Activated CD8-positive, alpha-beta memory T cell treated with anti-CD3 and anti-CD28 coated beads, Interleukin-2, amount 50 U/mL, for 4 hours (primary cell): Measurements from ENCODE around the gene ZNF740.
"Not testable (repeated sequence)": the region's sequence is repeated elsewhere in the genome, so short reads cannot be mapped to it uniquely, and the experiment has no call there.

Experiments used
- DNase-seq: peaks from one replicate; pipeline ENCODE4 v3.0.0-alpha.2; 2020

Gene ZNF740

DNA sequence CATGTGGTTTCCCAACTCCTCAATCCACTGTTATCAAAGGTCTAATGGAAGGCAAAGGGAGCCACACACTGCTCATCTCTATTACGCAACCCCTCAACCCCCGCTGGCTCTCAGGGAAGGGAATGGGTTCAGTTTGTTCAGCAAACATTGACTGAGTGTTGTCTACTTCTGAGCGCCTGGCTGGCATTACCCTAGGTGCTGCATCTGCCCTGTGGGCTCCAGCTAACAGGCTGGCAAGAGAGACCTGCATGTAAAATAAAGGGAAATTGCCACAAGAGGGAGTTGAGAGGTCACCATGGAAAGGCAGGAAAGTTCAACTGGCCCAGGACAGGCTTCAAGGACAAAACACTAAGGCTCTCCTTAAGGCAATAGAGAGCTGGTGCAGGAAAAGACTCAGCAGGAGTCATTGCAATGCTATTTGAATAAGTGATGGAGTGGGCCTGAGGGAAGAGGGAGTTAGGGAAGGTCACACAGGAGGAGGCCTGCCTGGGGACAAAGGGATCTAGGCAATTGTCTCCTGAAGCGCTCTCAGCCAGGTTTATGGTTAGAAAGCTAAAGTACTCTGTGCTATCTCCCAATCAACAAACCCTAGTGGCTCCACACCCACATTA lies 5.5 kb upstream of the ZNF740 start:
- DNase-seq = no peak

DNA sequence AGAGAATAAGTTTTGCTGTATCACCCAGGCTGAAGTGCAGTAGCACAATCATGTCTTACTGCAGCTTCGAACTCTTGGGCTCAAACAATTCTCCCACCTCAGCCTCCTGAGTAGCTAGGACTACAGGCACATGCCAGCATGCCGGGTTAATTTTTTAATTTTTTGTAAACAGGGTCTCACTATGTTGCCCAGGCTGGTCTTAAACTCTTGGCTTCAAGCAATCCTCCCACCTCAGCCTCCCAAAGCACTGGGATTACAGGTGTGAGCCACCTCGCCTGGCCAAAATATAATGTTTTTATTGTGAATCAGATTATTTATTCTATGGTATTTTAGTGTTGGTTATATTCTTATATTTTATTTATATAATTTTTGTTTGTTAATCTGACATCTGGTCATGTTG lies 3.8 kb upstream of the ZNF740 start:
- DNase-seq = no peak

DNA sequence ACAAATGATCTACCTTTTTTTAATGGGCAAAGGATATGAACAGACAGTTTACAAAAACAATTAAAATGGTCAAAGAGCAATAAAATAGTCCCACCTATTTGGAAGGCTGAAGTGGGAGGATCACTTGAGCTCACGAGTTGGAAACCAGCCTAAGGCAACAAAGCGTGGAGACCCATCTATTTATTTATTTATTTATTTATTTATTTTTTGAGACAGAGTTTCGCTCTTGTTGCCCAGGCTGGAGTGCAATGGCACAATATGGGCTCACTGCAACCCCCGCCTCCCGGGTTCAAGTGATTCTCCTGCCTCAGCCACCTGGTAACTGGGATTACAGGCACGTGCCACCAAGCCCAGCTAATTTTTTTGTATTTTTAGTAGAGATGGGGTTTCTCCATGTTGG lies 3.1 kb upstream of the ZNF740 start:
- DNase-seq = not testable (repeated sequence)

DNA sequence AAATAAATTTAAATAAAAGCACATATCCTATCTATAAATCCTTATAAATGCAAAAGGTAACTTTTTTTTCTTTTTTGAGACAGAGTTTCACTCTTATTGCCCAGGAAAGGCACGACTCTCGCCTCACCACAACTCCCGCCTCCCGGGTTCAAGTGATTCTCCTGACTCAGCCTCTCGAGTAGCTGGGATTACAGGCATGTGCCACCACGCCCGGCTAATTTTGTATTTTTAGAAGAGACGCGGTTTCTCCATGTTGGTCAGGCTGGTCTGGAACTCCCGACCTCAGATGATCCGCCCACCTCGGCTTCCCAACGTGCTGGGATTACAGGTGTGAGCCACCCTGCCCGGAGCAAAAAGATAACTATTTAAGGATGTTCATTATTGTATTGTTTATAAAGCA lies 1.7 kb upstream of the ZNF740 start:
- not testable (repeated sequence) for DNase-seq

DNA sequence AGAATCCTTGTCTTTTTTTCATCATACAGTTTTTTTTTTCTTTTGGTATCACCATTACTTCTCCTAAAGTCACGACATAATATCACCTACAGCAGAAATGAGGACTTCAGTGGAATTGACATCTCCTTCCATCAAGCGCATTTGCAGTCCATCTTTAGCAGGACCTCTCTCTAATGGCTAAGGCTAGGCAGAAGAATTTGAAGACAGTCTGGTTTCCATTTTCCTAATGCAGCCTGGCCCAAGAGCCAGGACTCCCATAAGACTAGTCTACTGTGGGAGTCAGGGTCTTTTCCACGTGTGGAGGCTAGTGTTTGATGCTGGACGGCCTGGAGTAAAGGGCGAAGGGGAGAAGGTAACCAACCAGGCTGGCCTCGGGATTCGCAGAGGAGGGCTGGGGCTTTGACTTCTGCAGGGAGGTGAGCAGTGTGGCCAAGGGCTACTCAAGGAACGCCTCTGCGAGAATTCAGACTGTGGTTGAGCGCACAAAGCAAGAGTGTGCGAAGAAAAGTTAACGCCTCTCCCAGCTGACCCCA lies 769 bp upstream of the ZNF740 start:
- no peak for DNase-seq

DNA sequence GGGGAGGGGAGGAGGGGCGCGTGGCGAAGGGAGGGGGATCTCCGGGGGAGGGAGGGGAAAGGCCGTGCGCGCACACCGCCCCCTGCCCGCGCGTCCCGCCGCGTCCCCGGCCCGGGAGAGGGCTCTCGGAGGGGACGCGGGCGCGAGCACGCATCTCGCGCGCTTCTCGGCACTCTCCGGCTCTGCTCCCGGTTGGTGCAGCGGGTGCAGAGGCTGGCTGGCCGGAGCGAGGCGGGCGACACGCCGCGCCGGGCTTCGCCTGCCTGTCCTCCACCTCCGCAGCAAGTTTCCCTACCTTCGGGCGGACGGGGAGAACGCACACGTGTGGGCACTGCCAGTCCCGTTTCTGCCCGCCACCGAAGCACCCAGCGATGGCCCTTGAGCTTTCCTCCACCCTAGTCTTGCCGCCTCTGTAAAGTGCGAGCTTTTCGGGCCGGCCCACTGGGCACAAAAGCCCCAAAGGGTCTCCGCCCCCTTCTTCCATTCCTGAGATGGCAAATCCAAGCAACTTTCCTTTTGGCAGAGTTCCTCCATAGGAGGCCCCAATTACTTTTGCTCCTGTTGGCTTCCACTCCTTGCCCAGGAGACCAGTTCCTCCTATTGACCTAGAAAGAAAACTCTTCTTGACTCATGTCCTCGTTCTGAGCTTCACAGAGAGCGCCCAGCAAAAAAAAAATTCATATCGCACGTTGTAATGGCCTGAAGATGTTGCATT lies 566 bp downstream of the ZNF740 start:
- peak; percentile 78 for DNase-seq

DNA sequence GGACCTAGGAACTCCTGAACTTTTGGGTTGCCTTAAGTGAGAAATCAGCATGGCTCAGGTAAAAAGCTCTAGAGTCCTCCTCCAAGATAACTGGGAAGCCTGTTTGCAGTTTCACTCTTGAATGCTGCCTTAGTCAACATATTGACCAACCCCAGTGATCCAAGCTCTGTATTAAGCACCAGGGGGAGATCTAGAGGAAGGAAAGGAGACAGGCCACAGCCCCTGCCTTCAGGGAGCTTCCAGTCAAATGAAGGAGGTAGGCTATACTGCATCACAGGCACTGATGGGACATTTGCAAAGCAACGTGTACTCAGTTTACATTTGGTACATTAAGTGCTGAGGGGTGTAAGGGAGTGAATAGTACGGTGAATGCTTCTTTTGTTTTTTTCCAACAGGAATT lies 1.4 kb downstream of the ZNF740 start:
- DNase-seq = no peak

DNA sequence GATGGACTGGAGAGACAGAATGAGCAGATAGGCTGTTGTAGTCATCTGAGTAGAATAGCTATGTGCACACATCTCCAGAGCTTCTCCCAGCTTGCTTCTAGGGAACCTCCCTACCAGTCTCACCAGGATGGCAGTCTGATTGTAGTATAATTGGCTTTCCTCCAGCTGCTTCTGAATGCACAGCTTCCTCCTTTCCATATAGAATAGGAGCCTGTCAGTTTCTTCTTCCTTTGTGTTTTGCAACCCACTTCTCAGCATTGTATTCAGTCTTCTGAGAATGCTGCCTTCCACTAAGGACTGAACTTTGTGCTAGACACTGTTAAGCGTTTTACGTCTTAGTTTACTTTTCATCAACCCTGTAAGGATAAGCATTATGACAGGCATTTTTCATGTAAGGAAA lies 2.4 kb downstream of the ZNF740 start:
- DNase-seq = no peak

DNA sequence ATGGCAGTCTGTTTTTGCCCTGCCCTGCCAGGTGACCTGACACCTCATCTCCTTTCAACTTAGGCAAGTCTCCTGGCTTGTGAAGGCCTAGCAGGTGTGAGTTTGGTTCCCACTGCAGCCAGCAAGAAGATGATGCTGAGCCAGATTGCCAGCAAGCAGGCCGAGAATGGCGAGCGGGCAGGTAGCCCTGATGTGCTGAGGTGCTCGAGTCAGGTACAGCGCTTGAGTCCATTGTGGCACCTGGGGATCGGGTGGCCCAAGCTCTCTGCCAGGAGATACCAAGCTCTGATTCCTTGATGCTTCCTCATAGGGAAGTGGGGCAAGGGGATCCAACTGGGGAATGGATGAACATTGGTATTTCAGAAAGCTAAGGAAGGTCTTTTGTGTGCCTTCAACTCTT lies 4.3 kb downstream of the ZNF740 start:
- DNase-seq = no peak

DNA sequence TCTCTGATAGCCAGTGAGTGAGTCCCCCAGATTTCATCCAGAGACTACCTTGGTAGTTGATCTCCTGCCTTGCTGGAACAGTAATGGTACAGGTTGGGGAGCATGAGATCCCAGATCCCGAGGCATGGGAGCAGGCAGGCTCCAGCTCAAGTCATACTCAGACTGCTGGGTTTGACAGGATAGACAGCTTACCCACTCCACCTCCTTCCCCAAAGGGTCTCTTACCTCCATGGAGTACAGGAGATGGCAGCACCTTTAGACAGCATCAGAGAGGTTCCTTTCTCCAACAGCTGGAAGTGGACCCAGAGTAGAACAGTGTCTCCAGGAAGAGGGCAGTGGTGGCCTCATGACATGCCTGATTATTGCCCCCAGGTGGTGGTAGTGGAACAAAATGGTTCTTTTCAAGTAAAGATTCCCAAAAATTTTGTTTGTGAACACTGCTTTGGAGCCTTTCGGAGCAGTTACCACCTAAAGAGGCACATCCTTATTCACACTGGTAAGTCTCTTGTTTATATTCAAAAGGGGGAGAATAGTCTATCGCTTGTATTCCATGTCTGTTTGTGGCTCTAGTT lies 5.1 kb downstream of the ZNF740 start:
- DNase-seq = no peak

DNA sequence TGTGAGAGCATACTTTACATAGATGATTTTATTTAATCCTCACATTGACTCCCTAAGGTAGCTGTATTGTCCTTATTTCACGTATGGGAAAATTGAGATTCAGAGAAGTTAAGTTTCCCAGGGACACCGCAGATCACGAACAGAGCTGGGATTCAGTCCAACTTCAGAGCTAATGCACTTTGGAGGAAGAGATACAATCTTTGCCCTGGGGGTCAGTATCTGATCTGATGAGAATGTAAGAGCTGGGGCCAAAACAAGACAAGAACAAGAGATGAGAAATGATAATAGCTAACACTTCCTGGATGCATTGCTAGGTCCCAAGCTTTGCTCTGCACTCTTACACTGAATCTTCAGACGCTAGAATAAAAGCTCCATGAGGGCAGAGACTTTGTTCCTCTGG lies 6.2 kb downstream of the ZNF740 start:
- no peak for DNase-seq

DNA sequence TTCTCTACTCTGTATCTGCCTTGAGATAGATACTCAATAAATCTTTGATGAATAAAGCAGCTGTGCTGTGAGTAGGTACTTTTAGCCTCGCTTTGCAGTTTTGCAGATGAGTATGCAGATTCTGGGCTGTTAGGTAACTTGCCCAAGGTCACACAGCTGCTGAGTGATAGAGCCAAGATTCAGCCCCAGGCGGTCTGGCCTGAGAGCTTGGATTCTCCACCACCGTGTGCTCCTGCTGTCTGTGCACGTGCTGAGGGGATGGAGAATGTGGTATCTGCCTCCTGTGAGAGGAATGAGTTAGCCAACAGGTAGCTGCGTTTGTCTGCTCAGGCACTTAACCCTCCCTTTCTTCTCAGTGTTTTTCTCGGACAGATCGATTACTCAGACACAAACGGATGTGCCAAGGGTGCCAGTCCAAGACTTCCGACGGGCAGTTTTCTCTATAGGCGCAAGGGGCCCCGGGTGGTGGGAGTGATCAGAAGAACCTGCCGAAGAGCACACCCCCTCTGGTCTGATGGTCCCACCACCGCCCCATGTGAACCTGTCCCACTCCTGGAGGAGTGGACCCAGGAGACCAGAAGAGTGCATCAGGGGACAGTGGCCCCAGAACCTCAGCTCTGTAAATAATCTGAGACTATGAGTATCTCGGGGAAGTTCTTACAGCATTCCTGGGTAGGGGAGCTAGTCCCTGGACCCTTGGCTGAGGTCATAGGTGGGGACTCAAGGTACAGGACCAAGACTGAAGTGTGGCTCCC lies 6.8 kb downstream of the ZNF740 start:
- DNase-seq = no peak

DNA sequence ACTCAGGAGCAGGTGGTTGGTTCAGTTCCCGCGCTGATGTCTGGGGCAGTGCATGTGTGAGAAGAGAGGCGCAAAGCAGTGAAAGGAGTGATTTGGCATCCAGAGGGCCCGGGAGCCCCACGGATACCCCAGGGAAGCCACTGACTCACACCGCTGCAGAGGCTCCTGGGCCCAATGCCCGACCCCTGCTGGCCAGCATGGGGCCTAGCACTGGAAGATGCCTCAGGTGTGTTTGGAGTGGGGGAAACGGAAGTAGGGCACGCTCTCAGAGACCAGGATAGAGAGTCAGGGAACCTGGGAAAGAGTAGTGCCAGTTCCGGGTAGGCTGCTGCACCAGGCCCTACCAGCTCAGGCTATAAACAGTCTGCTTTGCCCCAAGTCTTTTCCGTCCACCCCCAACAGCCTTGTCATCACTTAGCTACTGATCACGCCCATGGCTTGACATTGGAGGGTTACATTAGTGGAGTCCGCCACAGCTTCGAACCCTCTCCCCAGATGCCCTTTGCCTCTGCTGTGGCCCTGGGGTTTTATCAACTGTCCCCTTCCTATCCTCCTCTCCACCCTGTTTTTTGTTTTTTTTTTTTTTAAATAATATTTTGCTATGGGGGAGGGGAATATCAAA lies 9.7 kb downstream of the ZNF740 start:
- DNase-seq = peak; percentile 62

DNA sequence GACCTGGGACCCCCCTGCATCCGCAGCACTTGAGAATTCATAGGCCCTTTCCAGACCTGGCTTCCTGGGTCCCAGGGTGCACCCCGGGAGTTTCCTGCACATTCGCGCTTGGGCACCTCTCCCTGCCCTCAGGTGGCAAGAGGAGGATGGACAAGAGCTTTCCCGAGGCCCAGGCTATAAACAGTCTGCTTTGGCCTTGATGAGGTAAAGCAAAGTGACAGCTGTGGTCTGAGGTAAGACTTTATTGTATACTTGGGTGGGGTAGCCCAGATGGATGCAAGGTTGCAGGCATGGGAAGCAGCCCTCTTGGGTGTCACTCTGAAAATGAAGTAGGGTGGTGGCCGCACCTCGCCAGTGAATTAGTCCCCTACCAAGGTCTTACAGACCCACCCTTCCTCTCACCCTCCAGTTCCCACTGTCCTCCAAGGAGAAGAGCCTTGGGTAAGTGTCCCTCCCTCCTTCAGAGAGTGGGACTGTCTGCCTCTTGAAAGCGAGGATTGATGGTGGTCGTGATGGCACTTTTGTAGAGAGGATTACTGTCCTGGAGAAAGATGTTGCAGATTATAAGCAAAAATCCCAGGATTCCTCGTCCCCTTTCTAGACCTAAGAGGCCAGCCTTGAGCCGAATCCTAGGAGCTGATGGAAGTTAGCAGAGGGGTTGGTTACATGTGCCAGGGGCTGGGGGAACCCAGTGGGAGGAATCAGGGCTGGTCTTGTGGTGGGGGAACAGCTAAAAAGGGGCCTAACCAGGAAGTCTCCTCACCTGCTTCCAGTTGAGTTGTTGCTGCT lies 10.8 kb downstream of the ZNF740 start:
- no peak for DNase-seq

DNA sequence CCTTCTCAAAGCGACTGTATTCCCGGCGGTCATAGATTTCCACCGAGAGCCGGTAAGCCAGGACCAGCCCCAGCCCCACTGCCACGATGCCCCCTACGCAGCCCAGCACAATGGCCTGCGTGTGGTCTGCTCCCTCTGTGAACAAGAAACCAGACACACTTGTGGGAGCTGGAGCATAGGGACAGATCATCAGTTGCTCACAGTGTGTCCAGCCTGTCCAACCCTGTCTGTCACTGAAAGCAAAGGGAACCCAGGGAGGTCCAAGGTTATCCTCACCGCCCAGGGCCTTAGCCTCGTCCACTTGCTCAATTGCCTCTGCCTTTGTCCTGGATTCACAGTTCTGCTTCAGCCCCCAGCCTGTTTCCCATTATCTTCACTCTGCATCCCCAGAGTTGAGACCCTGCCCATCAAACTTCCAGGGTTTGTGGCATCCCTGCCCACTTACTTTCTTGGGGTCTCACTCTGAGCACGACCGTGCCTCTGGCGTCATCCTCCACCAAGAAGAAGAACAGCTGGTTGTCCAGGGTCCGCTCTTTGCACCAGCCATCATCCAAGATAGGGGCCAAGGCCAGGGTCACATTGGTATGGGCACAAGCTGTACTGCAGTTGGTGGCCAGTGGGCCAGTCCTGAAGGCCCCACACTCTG lies 11.5 kb downstream of the ZNF740 start:
- DNase-seq = no peak

DNA sequence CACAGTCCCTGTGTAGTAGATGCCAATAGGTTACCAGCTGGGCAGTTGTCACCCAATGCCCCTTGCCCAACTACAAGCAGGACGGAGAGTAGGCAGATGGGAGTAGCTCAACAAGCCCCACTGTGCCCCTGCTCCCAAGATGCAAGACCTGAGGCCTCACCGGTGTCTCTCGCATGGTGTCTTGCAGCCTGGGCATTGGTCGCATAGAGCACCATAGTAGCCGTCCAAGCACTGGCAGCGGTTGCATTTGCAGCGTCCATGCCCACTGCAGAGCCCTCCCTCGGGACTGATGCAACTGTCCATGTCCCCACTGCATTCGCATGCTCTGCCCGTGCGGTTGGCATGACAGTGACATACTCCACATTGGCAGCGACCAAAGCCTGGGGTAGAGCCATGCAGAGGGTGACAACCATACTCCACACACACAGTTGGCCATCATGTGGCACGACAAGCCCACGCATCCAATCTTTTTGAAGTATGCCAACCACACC lies 12.1 kb downstream of the ZNF740 start:
- DNase-seq = no peak

DNA sequence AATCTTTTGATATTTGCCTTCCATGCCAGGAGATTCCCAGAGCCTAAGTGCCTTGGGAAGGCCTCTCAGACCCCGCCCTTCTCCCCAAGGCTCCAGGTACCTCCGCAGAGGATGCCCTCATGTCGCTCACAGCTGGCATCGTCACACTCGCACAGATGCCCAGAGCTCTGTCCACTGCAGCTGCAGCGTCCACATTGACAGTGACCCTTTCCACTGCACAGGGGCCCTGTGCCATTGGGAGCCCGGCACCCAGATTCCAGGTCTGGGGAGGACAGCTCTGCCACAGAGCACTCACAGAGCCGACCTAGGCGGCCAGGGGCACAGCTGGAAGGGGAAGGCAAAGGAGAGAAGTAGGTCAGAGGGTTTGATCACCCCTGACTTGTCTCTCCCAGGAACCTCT lies 12.5 kb downstream of the ZNF740 start:
- DNase-seq = no peak

DNA sequence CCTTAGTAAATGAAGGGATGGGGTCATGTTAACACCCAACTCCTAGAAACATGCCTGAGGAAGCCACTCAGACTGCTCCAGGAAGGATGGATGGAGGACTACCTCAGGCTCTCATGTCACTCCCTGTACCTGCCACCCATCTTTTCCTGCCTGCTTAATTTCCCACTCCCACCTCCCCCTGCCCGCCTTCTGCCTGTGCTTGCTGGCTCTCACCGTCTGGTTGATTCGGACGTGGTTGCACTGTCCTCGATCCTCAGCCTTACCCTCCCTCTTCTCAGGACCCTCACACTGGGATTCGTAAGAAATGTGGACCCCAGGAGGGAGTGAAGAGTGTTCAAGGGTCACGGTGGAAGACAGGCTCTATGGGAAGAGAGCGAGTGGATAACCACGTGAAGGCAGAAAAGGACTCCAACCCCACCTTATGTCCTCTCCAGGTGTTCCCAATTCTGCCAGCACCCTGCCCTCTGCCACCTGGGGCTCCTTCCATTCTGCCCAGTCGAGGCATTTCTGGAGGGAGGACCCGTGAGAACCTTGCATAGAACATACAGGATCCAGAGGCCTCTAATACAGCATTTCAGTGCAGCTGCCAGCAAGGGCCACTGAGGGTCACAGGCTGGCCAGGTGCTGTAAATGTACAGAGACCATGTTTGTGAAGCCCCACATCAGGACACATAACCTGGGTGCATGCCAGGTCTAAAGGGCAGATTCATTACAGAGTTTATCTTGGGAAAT lies 13.6 kb downstream of the ZNF740 start:
- DNase-seq = no peak

DNA sequence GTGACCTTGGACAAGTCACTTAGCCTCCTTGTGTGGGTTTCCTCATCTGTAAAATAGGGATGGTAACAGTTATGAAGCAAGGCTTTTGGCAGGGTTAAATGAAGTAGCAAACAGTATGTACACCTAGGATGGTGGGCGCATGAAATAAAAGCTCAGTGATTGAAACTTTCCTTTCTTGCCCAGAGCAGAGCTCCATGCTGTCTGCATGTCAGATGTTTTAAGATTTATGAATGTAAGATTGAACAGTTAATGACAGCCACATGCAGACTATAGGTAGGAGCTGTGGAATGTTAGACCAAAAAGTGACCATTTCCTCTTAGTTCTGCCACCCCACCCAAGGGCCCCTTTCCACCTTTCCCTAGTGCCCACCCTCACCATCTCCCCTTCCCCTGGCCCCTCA lies 14.5 kb downstream of the ZNF740 start:
- DNase-seq = no peak

DNA sequence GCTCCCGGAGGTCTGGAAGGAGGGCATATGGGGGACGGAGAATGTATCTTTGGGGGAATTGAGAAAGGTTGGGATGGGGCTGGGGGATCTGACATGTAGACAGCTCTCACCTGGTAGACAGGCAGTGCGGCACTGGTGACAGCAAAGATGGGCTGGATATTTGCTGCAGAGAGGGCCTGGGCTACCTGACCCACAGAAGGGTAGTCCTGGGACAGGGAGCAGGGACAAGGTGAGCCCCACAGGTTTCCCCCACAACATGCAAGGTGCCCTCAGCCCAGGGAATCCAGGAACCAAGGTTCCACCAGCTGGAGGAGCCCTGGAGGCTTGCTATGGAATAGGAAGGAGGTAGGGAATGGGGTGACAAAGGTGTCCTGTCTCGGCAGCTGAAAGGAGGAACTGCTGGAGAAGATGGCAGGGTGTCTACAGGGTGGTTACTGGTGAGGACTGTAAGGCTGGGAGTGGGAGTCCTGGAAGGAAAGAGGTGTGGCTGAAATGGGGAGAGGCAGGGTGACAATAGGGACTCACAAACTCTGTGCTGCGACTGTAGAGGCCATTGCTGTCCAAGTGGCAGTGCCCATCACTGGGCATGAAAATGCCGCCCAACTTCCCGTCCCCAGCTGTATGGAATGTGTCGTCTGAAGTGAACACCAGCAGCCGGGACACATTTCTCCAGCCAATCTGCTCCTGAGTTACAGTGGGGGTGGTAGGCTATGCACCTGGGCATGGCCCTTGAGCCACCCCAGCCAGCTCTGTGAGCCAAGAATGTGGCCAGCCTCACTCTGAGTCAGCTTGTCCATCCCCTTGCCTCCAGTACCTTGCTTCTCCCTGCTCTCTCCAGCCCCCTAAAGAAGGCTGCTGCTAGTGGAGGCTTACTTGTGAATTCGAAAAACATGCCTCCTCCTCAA lies 15.2 kb downstream of the ZNF740 start:
- DNase-seq = no peak
